GM18909 (cell line): ENCODE measurements around the gene FAM229B.
"Not testable (repeated sequence)": the region's sequence is repeated elsewhere in the genome, so short reads cannot be mapped to it uniquely, and the experiment has no call there.

Experiments
- ATAC-seq: cut with Tn5 transposase; IDR thresholded peaks from one replicate; pipeline ENCODE4 v1.9.1; 2021; ENCODE audit warnings: mild to moderate bottlenecking; ENCODE audit not compliant: unreplicated experiment, poor library complexity

Gene FAM229B

GRCh38 chr6:112061605-112062004, 25.8 kb upstream of the FAM229B start:
- no peak for ATAC-seq

- no peak for ATAC-seq
Observed at GRCh38 chr6:112062966-112063365, 24.4 kb upstream of the FAM229B start.

GRCh38 chr6:112065426-112065986, 21.9 kb upstream of the FAM229B start:
- ATAC-seq = no peak

GRCh38 chr6:112066606-112067005, 20.8 kb upstream of the FAM229B start:
- no peak for ATAC-seq

GRCh38 chr6:112081569-112081968, 5.8 kb upstream of the FAM229B start:
- ATAC-seq = no peak

- ATAC-seq = no peak
Observed at GRCh38 chr6:112085286-112086065, 1.9 kb upstream of the FAM229B start.

- peak; percentile 31 for ATAC-seq
Observed at GRCh38 chr6:112086744-112087135, 651 bp upstream of the FAM229B start.

- no peak for ATAC-seq
Observed at GRCh38 chr6:112087916-112088315, 525 bp downstream of the FAM229B start.

GRCh38 chr6:112096901-112097300, 9.5 kb downstream of the FAM229B start:
- ATAC-seq = no peak

GRCh38 chr6:112100561-112100960, 13.2 kb downstream of the FAM229B start:
- no peak for ATAC-seq

- not testable (repeated sequence) for ATAC-seq
Observed at GRCh38 chr6:112106026-112106425, 18.6 kb downstream of the FAM229B start.

- ATAC-seq = no peak
Observed at GRCh38 chr6:112106562-112106961, 19.2 kb downstream of the FAM229B start.

GRCh38 chr6:112109262-112109661, 21.9 kb downstream of the FAM229B start:
- ATAC-seq = no peak

- ATAC-seq = no peak
Observed at GRCh38 chr6:112113431-112113830, 26.0 kb downstream of the FAM229B start.

GRCh38 chr6:112113918-112114317, 26.5 kb downstream of the FAM229B start:
- ATAC-seq = no peak

GRCh38 chr6:112114577-112115223, 27.3 kb downstream of the FAM229B start:
- no peak for ATAC-seq

GRCh38 chr6:112116221-112116620, 28.8 kb downstream of the FAM229B start:
- ATAC-seq = no peak

GRCh38 chr6:112117554-112117953, 30.2 kb downstream of the FAM229B start:
- ATAC-seq = no peak

GRCh38 chr6:112118034-112118433, 30.6 kb downstream of the FAM229B start:
- no peak for ATAC-seq

GRCh38 chr6:112122756-112123155, 35.4 kb downstream of the FAM229B start:
- ATAC-seq = no peak

GRCh38 chr6:112123982-112124381, 36.6 kb downstream of the FAM229B start:
- no peak for ATAC-seq

- ATAC-seq = no peak
Observed at GRCh38 chr6:112128208-112128607, 40.8 kb downstream of the FAM229B start.
